Stimulated activated CD4-positive, alpha-beta T cell treated with anti-CD3 and anti-CD28 coated beads, Interleukin-1b, Interleukin-23, amount 100 ng/mL, for 48 hours (primary cell): ENCODE results near the gene HDLBP.

Source experiments
- DNase-seq: peaks from one replicate; pipeline ENCODE4 v3.0.0-alpha.2; 2020

Gene HDLBP

GRCh38 chr2:241315093-241315878 lies at the start of gene HDLBP:
Gene HDLBP, minus strand, starts transcription at chr2:241315672. Its CDS starts 48,803 bp downstream, at chr2:241266869.
- DNase-seq = peak; percentile 100

GRCh38 chr2:241364781-241365180 lies 49.3 kb upstream of the HDLBP start:
- DNase-seq = no peak

- DNase-seq = no peak
Observed at GRCh38 chr2:241363426-241363825, 48.0 kb upstream of the HDLBP start.

GRCh38 chr2:241359481-241360045 lies 44.1 kb upstream of the HDLBP start:
- DNase-seq = no peak

- no peak for DNase-seq
Observed at GRCh38 chr2:241358470-241358869, 43.0 kb upstream of the HDLBP start.

- DNase-seq = no peak
Observed at GRCh38 chr2:241357531-241357930, 42.1 kb upstream of the HDLBP start.

- no peak for DNase-seq
Observed at GRCh38 chr2:241356871-241357260, 41.4 kb upstream of the HDLBP start.

- peak; percentile 98 for DNase-seq
Observed at GRCh38 chr2:241355983-241356870, 40.8 kb upstream of the HDLBP start, which contains the start of gene FARP2. Gene FARP2, plus strand, starts transcription at chr2:241356285. Its CDS starts 16,823 bp downstream, at chr2:241373108.

- DNase-seq = peak; percentile 87
Observed at GRCh38 chr2:241354668-241355658, 39.5 kb upstream of the HDLBP start.

GRCh38 chr2:241352227-241352626 lies 36.8 kb upstream of the HDLBP start:
- no peak for DNase-seq

- no peak for DNase-seq
Observed at GRCh38 chr2:241351640-241352031, 36.2 kb upstream of the HDLBP start.

GRCh38 chr2:241350878-241351639 lies 35.6 kb upstream of the HDLBP start:
- no peak for DNase-seq

- no peak for DNase-seq
Observed at GRCh38 chr2:241350530-241350877, 35.0 kb upstream of the HDLBP start.

- DNase-seq = no peak
Observed at GRCh38 chr2:241349941-241350340, 34.5 kb upstream of the HDLBP start.

- no peak for DNase-seq
Observed at GRCh38 chr2:241344925-241345651, 29.6 kb upstream of the HDLBP start.

GRCh38 chr2:241340631-241341163 lies 25.2 kb upstream of the HDLBP start:
- no peak for DNase-seq

GRCh38 chr2:241339839-241340630 lies 24.6 kb upstream of the HDLBP start:
- no peak for DNase-seq

- DNase-seq = no peak
Observed at GRCh38 chr2:241334813-241335212, 19.3 kb upstream of the HDLBP start.

- no peak for DNase-seq
Observed at GRCh38 chr2:241330616-241330981, 15.1 kb upstream of the HDLBP start.
